ENCODE measurements around the gene PREP.

- TF ChIP-seq CTCF (IDR thresholded peaks at IDR 0.05; ENCODE audit: poor library complexity) (no peak), EZH2 (IDR thresholded peaks at IDR 0.05; ENCODE audit: borderline replicate concordance) (no peak), EZH2phosphoT487 (IDR thresholded peaks at IDR 0.05; ENCODE audit: low read depth, severe bottlenecking, unreplicated experiment) (no peak)
Measured at GRCh38 chr6:105257340-105257739, 145.5 kb downstream of the PREP start.
